ENCODE data around the gene VAMP4.
"Not testable (repeated sequence)": the region's sequence is repeated elsewhere in the genome, so short reads cannot be mapped to it uniquely, and the experiment has no call there.

Gene VAMP4

GRCh38 chr1:171751221-171751620, 9.4 kb upstream of the VAMP4 start:
- DNase-seq (ENCODE audit: low read depth in 2 of 2), result no peak

DNA sequence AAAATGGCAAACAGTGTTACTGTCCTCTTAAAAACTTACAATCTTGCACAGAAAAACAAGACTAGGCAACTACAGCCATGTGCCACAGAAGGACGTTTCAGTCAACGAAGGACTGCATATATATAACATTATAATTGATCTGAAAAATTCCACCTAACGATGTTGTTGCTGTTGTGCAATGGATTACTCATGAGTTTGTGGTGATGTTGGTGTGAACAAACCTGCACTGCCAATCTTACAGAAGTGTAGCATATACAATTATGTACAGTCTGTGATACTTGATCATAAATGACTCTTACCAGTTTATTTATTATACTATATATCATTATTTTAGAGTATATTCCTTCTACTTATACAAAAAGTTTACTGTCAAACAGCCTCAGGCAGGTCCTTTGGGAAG, 6.8 kb upstream of the VAMP4 start:
- DNase-seq (ENCODE audit: low read depth in 2 of 2), result no peak

DNA sequence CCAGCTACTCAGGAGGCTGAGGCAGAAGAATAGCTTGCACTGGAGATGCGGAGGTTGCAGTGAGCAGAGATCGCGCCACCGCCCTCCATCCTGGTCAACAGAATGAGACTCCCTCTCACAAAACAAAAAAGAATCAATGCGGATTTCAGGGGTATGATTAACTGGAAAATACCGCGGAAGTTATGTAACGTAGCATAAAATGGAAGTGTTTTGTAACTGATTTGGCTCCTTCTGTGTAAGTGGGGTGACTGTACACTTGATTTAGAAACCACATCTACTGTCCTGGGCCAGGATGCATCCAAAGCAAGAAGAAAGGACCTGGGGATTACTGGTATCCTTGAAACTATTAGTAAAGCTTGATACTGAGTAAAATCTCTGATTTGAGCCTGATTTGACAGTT, 3.1 kb upstream of the VAMP4 start:
- DNase-seq (ENCODE audit: low read depth in 2 of 2), result no peak

DNA sequence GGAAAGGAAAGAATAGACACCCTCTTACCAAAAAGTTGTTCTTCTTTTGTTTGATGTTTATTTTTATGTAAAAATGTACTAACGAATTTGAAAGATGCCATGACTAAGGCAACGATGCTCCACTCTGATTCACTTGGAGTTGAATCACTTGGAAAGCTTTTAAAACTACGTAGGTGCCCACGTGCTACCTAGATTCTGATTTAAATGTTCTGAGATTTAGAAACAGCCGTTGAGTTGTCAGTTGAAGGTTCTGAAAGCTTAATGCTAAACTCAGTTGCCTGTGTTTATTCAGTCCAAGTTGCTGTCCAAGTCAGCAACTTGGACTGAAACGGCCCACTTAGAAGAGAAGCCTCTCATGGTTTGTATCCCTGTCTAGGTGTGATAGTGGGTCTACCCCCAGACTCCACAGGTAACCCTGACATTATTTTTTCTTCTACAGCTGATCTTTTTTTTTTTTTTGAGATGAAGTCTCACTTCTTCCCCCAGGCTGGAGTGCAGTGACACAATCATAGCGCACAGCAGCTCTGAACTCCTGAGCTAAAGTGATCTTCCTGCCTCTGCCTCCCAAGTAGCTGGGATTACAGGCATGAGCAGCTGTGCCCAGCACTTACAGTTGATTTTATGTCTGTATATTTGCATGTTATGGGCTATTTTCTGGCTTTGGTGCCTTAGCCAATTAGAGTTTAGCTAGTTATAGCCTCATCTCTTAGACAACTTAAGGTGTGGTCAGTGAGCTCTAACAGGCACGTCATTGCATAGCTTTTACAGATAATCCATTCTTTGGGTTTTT, 1.4 kb upstream of the VAMP4 start:
- no peak for DNase-seq (ENCODE audit: low read depth in 2 of 2)

GRCh38 chr1:171742577-171742922, 685 bp upstream of the VAMP4 start:
- no peak for DNase-seq (ENCODE audit: low read depth in 2 of 2)

DNA sequence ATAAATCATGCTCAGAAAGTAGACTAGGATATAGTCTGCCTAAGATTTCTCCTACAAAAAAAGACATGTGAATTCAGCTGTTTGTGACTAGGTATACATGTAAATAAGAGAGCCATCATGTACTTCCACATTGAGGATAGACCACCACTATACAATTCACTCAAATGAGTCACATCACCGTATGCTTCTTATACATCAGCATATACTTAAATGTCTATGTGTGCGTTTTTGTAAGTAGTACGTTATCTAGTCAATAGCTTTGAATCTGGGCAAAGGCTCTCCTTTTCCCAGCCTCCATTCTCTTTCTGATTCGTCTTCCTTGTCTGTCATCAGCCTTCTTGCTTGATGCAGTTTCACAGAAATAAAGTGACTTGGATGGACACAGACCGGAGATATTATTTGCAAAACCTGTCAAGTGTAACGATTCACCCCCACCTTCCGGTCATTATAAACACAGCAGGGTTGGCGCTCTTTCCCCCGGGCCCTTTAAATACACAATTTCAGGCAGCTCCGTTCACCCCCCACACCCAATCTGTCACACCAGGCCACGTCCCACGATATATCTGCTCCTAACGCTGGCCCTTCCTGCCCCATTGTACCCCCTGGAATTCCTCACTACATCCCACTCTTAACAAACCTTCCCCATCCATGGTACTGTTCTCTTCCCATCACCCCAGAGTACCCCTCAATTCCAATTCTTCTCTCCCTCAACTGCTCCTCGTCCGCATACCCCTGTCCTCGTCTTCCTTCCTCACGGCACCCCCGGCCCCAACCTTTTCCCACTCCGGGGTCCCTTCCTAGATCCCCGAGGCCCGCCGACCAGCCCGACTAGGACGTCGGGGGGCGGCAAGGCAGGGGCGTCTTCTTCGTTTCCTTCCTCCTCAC, 636 bp downstream of the VAMP4 start:
- peak; percentile 6 to 14 for DNase-seq (ENCODE audit: low read depth in 2 of 2)

GRCh38 chr1:171740356-171740863, 1.5 kb downstream of the VAMP4 start:
- no peak for DNase-seq (ENCODE audit: low read depth in 2 of 2)

- DNase-seq (ENCODE audit: low read depth in 2 of 2), result no peak
Measured at GRCh38 chr1:171739656-171740055, 2.2 kb downstream of the VAMP4 start.

DNA sequence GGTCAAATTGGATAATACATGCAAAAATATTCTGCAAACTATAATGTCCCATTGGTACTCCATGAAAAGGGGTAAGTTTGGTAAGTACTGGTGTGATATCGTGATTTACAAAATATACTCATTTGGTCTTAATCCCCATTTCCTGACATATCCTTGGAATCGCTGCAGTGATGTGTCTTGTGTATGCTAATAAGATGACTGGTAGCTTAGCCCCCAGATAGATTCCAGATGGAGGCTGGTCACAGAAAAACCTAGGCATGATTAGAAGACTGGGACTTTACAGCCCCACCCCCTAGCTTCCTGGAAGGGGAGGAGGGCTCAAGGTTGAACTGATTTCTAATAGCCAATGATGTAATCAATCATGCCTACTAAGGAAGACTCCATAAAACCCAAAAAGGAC, 3.0 kb downstream of the VAMP4 start:
- DNase-seq (ENCODE audit: low read depth in 2 of 2), result no peak

DNA sequence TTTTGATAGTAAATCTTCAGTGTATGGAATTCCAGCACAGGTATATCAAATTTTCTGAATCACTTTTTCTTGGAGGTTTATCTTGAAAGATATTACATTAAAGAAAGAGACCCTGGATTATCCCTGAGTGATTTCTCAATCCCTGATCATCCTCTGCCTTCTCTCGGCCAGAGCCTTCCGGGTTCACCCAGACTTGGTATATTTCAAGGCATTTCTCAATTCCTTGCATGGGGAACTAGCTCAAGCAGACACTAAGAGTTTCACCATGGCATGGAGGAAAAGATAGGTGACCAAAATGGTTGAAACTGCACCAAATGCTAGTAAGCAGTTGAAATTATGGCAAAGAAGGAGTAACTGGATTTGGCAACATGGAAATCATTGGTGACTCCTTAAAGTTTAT, 5.7 kb downstream of the VAMP4 start:
- DNase-seq (ENCODE audit: low read depth in 2 of 2), result no peak

DNA sequence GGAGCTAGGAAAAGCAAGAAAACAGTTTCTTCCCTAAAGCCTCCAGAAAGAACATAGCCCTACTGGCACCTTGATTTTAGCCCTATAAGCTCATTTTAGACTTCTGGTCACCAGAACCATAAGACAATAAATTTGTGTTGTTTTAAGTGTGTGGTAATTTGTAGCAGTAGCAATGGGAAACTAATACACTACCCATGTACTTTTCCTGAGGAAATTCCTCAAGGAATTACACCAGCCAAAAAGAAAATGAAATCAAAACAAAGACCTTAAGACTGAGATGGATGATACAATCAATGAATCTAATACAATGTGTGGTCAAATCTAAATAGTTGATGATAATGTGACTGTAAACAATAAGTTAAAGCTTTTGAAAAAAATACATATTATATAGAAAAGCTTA, 11.8 kb downstream of the VAMP4 start:
- no peak for DNase-seq (ENCODE audit: low read depth in 2 of 2)

GRCh38 chr1:171727778-171728177, 14.1 kb downstream of the VAMP4 start:
- no peak for DNase-seq (ENCODE audit: low read depth in 2 of 2)

DNA sequence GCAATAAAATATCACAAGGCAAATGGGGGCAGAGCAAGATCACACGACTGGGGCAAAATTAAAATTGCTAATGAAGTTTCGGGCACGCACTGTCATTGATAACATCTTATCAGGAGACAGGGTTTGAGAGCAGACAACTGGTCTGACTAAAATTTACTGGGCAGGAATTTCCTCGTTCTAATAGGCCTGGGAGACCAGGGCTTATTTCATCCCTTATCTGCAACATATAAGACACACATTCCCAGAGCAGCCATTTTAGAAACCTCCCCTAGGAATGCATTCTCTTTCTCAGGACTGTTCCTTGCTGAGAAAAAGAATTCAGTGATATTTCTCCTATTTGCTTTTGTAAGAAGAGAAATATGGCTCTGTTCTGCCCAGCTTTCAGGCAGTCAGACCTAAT, 18.7 kb downstream of the VAMP4 start:
- not testable (repeated sequence) for DNase-seq (ENCODE audit: low read depth in 2 of 2)

DNA sequence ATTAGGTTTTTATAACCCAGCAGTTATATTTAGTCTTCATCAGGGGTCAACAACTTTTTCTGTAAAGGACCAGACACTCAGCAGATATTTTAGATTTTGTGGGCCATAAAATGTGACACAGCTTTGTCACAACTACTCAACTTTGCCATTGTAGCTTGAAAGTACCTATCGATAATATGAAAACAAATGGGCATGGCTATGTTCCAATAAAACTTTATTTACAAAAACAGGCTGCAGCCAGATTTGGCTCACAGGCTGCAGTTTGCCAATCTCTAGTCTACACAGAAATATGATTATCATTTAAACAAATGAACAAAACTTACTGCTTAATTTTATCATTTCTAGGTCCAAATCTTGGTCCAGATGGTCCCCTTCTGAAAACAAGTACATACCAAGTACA, 23.0 kb downstream of the VAMP4 start:
- no peak for DNase-seq (ENCODE audit: low read depth in 2 of 2)

GRCh38 chr1:171718216-171718615, 23.6 kb downstream of the VAMP4 start:
- no peak for DNase-seq (ENCODE audit: low read depth in 2 of 2)

GRCh38 chr1:171717062-171717718, 24.7 kb downstream of the VAMP4 start:
- DNase-seq (ENCODE audit: low read depth in 2 of 2), result no peak

DNA sequence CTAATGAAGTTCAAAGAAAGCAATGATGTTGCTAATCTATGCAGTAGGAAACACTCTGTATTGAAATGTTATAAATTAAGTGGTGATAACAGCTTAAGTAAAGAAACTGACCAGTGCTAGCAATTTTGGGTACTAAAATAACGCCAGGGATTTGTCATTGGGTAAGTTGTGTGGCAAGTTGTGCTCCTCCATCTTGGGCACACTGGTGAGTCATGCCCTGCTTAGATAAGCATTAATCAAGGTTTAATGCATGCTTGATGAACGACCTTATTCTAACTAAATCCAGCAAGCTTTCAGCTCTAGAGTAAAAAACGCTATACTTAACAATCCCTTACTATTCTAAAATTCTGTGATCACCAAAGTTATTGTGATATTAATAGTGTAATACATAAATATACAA, 25.2 kb downstream of the VAMP4 start:
- DNase-seq (ENCODE audit: low read depth in 2 of 2), result no peak

- no peak for DNase-seq (ENCODE audit: low read depth in 2 of 2)
Measured at GRCh38 chr1:171715813-171716251, 26.0 kb downstream of the VAMP4 start.

DNA sequence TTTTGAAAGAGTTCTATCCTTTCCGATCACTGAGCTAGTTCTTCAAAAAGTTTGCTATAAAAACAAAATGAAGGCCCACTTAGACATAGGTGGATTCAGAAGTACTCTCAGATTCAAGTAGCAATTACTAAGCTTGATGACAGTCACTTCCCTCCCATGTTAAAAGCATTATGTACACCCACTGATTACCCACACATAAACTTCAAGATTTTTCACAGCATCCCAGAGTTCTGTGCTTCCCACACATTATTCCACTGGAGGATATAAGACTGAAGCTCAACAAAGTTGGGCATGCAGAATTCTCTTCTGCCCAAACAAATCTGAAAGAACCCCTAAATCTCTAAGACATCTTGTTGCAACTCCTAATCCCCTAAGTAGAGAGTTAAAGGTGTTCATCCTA, 29.5 kb downstream of the VAMP4 start:
- no peak for DNase-seq (ENCODE audit: low read depth in 2 of 2)

DNA sequence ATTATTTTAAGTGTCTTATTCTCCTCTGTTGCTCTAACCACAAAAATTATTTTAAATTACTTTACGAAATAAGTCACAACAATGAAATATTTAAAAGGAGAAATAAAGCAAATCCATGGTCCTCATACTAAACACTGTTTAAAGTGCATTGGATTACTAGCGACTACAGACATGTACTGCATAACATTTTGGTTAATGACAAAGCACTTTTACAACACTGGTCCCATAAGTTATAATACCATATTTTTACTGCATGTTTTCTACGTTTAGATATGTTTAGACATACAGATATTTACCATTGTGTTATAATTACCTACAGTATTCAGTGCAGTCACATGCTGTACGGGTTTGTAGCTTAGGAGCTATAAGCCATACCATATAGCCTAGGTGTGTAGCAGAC, 30.2 kb downstream of the VAMP4 start:
- no peak for DNase-seq (ENCODE audit: low read depth in 2 of 2)

- no peak for DNase-seq (ENCODE audit: low read depth in 2 of 2)
Measured at GRCh38 chr1:171707583-171707982, 34.3 kb downstream of the VAMP4 start.

DNA sequence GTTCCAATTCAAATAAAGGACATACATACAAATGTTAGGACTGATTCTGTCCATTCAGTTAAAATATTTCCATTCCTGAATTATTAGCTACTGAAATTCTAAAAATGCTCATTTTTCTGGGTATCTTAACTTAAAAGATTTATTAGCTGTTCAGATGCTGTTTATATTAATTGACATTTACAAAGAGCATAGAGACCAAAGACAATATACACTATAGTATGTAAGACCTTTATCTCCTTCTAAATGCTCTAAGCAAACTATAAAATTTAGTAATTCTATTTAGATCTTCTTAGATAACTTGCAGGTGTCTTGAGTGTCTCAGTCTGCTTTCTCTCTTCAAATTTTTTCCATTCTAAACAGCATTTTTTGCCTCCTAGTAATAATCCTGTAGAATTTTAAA, 39.3 kb downstream of the VAMP4 start:
- no peak for DNase-seq (ENCODE audit: low read depth in 2 of 2)

Measured in stimulated activated CD8-positive, alpha-beta memory T cell treated with anti-CD3 and anti-CD28 coated beads, Interleukin-7, amount 100 ng/mL, for 1 hour (primary cell).